ENCODE results near the gene BCL3. TPM values are rescaled to one million over a fixed set of nuclear protein-coding genes. Genes with fewer than 3 reads are reported as not detected.

Gene BCL3
- total and polyA plus RNA-seq, 2 of the 4 experiments (the other 2 are of a cell fraction) = 1.6 to 26.0 TPM

DNA sequence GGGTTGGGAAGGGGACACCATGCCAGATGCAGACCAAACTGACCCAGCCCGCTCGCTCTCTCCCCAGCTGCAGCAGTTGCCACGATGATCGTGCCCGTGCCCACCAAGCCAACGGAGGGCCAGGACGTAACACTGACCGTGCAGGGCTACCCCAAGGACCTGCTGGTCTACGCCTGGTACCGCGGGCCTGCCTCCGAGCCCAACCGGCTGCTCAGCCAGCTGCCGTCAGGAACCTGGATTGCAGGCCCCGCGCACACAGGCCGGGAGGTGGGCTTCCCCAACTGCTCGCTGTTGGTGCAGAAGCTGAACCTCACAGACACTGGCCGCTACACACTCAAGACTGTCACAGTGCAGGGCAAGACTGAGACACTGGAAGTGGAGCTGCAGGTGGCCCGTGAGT lies 40.7 kb upstream of the BCL3 start:
- H3K18ac ChIP-seq (ENCODE audit: low read depth, low read length) = no peak overlapping the region
- in situ Hi-C loops (cut with MboI; ENCODE audit: low sequenced_read_pairs) = no loop called here
- dilution Hi-C loops (cut with HindIII; ENCODE audit: low sequenced_read_pairs, unreplicated experiment) = no loop called here

More for the DNA sequence above, 40.7 kb upstream of the BCL3 start:
- no peaks in the 10 kb centered on the region for H3K4me1 ChIP-seq (ENCODE audit: control insufficient read depth, insufficient read depth, low read length)
- no peak overlapping the region for H2BK20ac ChIP-seq (ENCODE audit: low read depth, low read length)
- no peak overlapping the region for H3K23ac ChIP-seq (ENCODE audit: low read depth, low read length)
- no peak overlapping the region for H2BK15ac ChIP-seq (ENCODE audit: low read depth, low read length)
- H2AK5ac ChIP-seq (ENCODE audit: low read depth, low read length) = no peak overlapping the region
- peaks cover 12% of the 10 kb centered on the region for H3K27me3 ChIP-seq (ENCODE audit: control insufficient read depth, insufficient read depth, low read length)
- H3K9ac ChIP-seq (ENCODE audit: low read depth, low read length) = no peak overlapping the region
- no peaks in the 10 kb centered on the region for H4K20me1 ChIP-seq (ENCODE audit: insufficient read depth, low read length)
- ChIA-PET CTCF (no interaction called here), POLR2A (ENCODE audit: unreplicated experiment) (no interaction called here)
- H2AFZ ChIP-seq (replicated peaks; ENCODE audit: low read length, poor library complexity) = no peak overlapping the region
- no peak overlapping the region for H3K14ac ChIP-seq (replicated peaks; ENCODE audit: low read depth, low read length)
- no peak overlapping the region for H4K91ac ChIP-seq (ENCODE audit: insufficient read depth, low read depth, low read length)
- BruUV-seq (replicated peaks) = no TSS peak
- no peaks in the 10 kb centered on the region for H3K9me3 ChIP-seq (ENCODE audit: control insufficient read depth, insufficient read depth, low read length)
- no peak for DNase-seq
- H3K4me2 ChIP-seq (ENCODE audit: low read depth, low read length) = no peak overlapping the region
- no peak overlapping the region for H2BK120ac ChIP-seq (ENCODE audit: low read depth, low read length)
- no peak for TF ChIP-seq SMC3 (IDR thresholded peaks at IDR 0.05; ENCODE audit: low read depth, low read length)
- no peak for TF ChIP-seq USF2 (IDR thresholded peaks at IDR 0.05; ENCODE audit: low read depth, low read length)
- no peak for TF ChIP-seq NFE2L2 (IDR thresholded peaks at IDR 0.05; ENCODE audit: low read depth, low read length)
- TF ChIP-seq RAD21 (IDR thresholded peaks at IDR 0.05; ENCODE audit: low read length) = no peak
- TF ChIP-seq ELK1 (IDR thresholded peaks at IDR 0.05; ENCODE audit: borderline replicate concordance, low read depth, low read length) = no peak
- H3K4me3 ChIP-seq (ENCODE audit: insufficient read depth, low read depth, low read length) = no peak overlapping the region
- H3K27ac ChIP-seq (ENCODE audit: insufficient read depth, low read length) = no peak overlapping the region
- H4K8ac ChIP-seq (ENCODE audit: low read depth in 2 of 2, low read length in 2 of 2) = no peak overlapping the region
- H3K9me1 ChIP-seq (ENCODE audit: insufficient read depth, low read length) = no peaks in the 10 kb centered on the region
- H3K79me1 ChIP-seq (ENCODE audit: low read depth in 1 of 2, low read length in 2 of 2) = no peaks in the 10 kb centered on the region
- H4K5ac ChIP-seq (ENCODE audit: low read depth, low read length) = no peak overlapping the region
- H2AK9ac ChIP-seq (replicated peaks; ENCODE audit: low read depth, low read length, poor library complexity) = no peak overlapping the region
- no peaks in the 10 kb centered on the region for H3K36me3 ChIP-seq (ENCODE audit: control insufficient read depth, insufficient read depth, low read length)
- 90% methylated on average over 16 of the region's 20 CpGs; no CpG with 5 or more reads in 1 of the 2 experiments for WGBS, 2 experiments (ENCODE audit: extremely low coverage in 2 of 2, insufficient read length in 1 of 2)
- ATAC-seq (ENCODE audit: low read depth) = no peak
- H2BK5ac ChIP-seq (ENCODE audit: low read depth, low read length, poor library complexity, severe bottlenecking) = no peak overlapping the region
- intact Hi-C loops (cut with micrococcal nuclease) = no loop called here
- H3K4ac ChIP-seq (ENCODE audit: low read depth, low read length) = no peak overlapping the region
- no peak overlapping the region for H3K56ac ChIP-seq (ENCODE audit: extremely low read depth, insufficient read depth, low read length)
